Esophagus squamous epithelium (tissue), 4 donors: ENCODE measurements around the gene CCDC192.

Experiments
- CTCF ChIP-seq, 6 experiments: fragments of 450-650 bp in 4 of 6; fragments of 200-600 bp in 2 of 6; sonication (generic) in 2 of 6; IDR thresholded peaks; one replicate each; pipeline ENCODE4 v1.5.1; 2016 to 2019; ENCODE audit warnings: antibody characterized with exemption in 6 of 6, mild to moderate bottlenecking in 4 of 6, moderate library complexity in 4 of 6
- POLR2A ChIP-seq, 4 donors: fragments of 450-650 bp; IDR thresholded peaks; one replicate each; pipeline ENCODE4 v1.6.1; 2017; ENCODE audit warnings: antibody characterized with exemption in 4 of 4, mild to moderate bottlenecking in 4 of 4, moderate library complexity in 3 of 4

DNA sequence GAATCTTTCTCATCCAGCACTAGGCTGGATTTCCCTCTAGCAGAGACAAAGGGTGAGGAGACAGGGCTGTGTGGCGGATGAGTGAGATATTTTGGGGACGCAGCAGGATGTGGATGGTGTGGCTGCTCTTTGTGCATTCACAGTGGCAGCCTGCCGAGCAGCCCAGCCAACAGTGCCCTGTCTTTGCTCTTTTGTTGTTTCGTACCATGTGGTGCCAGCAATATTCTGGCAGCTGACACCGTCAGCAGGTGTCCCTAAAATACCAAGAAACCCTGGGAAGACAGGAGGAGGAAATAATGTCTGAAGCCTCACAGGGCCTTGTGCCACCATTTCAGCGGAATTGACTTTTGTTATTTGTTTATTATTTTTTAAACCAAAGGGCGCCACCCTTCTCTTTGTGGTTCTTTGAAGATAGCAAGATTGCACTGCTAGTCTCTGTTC lies 141.4 kb downstream of the CCDC192 start:
- TF ChIP-seq CTCF (IDR thresholded peaks at IDR 0.05), result no peak
- no peak for TF ChIP-seq POLR2A (IDR thresholded peaks at IDR 0.05)
